ENCODE results near the gene PHRF1. TPM values are rescaled to one million over a fixed set of nuclear protein-coding genes. Genes with fewer than 3 reads are reported as not detected.
A peak's percentile ranks its signal among the peaks of the same experiment; 100 is the strongest.

PHRF1 gene
- total and polyA plus RNA-seq, 11 donors, result 11.6 to 21.3 (median 18.1) TPM

- Histone ChIP-seq H3K36me3 (peaks cover 6 to 99% (median 98%) of the 10 kb centered on the region in 9 donors), H3K4me3 (no peak overlapping the region), H3K4me1 (peaks cover 0 to 21% (median 4%) of the 10 kb centered on the region in 12 donors), H3K27ac (peak overlapping the region in 1 of 12 donors; percentile 52), H3K9me3 (no peaks in the 10 kb centered on the region), H3K27me3 (no peaks in the 10 kb centered on the region)
- no peak for ATAC-seq
- no peak for DNase-seq
- TF ChIP-seq CTCF (IDR thresholded peaks at IDR 0.05), result no peak
- TF ChIP-seq POLR2A (IDR thresholded peaks at IDR 0.05), result no peak
- 91 to 94% (median 93%) methylated on average over 5 to 35 of the region's 35 CpGs for WGBS, 4 donors
- intact Hi-C loops (cut with DNase I), result no loop called here
Observed at GRCh38 chr11:607020-607780, 30.9 kb downstream of the PHRF1 start.

- peak in 1 of 4 donors; percentile 2 for ATAC-seq
- WGBS, 4 donors, result 70 to 81% (median 78%) methylated on average over 34 to 45 of the region's 45 CpGs
- H3K27ac ChIP-seq, result peak overlapping the region in 7 of 12 donors; percentile 3 to 38 (median 20)
- H3K36me3 ChIP-seq, result peaks cover 6 to 99% (median 99%) of the 10 kb centered on the region in 9 donors
- TF ChIP-seq POLR2A (IDR thresholded peaks at IDR 0.05) (no peak), CTCF (IDR thresholded peaks at IDR 0.05) (no peak)
- H3K9me3 ChIP-seq, result no peaks in the 10 kb centered on the region
- peak in 1 of 5 donors; percentile 69 for DNase-seq
- intact Hi-C loops (cut with DNase I), result no loop called here
- peaks cover 0 to 28% (median 4%) of the 10 kb centered on the region in 12 donors for H3K4me1 ChIP-seq
- H3K4me3 ChIP-seq, result no peak overlapping the region
- no peaks in the 10 kb centered on the region for H3K27me3 ChIP-seq
Observed at GRCh38 chr11:607971-608659, 31.8 kb downstream of the PHRF1 start.

- peaks cover 6 to 96% (median 94%) of the 10 kb centered on the region in 9 donors for H3K36me3 ChIP-seq
- intact Hi-C loops (cut with DNase I), result no loop called here
- no peak for TF ChIP-seq CTCF (IDR thresholded peaks at IDR 0.05)
- TF ChIP-seq POLR2A (IDR thresholded peaks at IDR 0.05), result no peak
- 57 to 77% (median 63%) methylated on average over 24 to 28 of the region's 28 CpGs for WGBS, 4 donors
- peak overlapping the region in 8 of 12 donors; percentile 2 to 38 (median 16) for H3K27ac ChIP-seq
- H3K9me3 ChIP-seq, result no peaks in the 10 kb centered on the region
- DNase-seq (peak in 1 of 5 donors; percentile 64), ATAC-seq (peak in 1 of 4 donors; percentile 10)
- H3K4me3 ChIP-seq, result no peak overlapping the region
- H3K4me1 ChIP-seq, result peaks cover 0 to 35% (median 9%) of the 10 kb centered on the region in 12 donors
- no peaks in the 10 kb centered on the region for H3K27me3 ChIP-seq
Observed at GRCh38 chr11:608791-609251, 32.6 kb downstream of the PHRF1 start.

GRCh38 chr11:609341-609811 is 33.1 kb downstream of the PHRF1 start:
- Histone ChIP-seq H3K27ac (peak overlapping the region in 2 of 12 donors; percentile 22 to 27), H3K4me3 (no peak overlapping the region), H3K9me3 (no peaks in the 10 kb centered on the region), H3K36me3 (peaks cover 3 to 96% (median 88%) of the 10 kb centered on the region in 9 donors), H3K27me3 (no peaks in the 10 kb centered on the region), H3K4me1 (peaks cover 4 to 41% (median 14%) of the 10 kb centered on the region in 12 donors)
- WGBS, 4 donors, result 91 to 95% (median 93%) methylated on average over 16 to 28 of the region's 28 CpGs
- intact Hi-C loops (cut with DNase I), result no loop called here
- TF ChIP-seq CTCF (IDR thresholded peaks at IDR 0.05) (no peak), POLR2A (IDR thresholded peaks at IDR 0.05) (no peak)
- ATAC-seq (no peak), DNase-seq (no peak)

All from heart left ventricle (tissue), 16 donors.